HepG2 (cell line): ENCODE results near the gene OR1I1. TPM values are rescaled to one million over a fixed set of nuclear protein-coding genes. Genes with fewer than 3 reads are reported as not detected.

ENCODE experiments used
- ATAC-seq: fragments of 200-7000 bp; cut with Tn5 transposase; 3 replicates; pipeline ENCODE4 v1.9.1; 2020; ENCODE audit warnings: mild to moderate bottlenecking, moderate library complexity
- BruUV-seq: library from RNA; stranded (reverse); fragments of 400-500 nt; replicated peaks from 2 replicates; lab custom pipeline; 2021; lab: Mats Ljungman, UMichigan
- CTCF ChIA-PET: fragments of 300-600 bp; formaldehyde crosslinking; extraction: SDS; loops from one replicate; lab custom pipeline; 2021; ENCODE audit warnings: low total read pairs, inconsistent platforms, low intra/inter-chr PET ratio; lab: Yijun Ruan, JAX
- POLR2A ChIA-PET: fragments of 350-600 bp; sonication (Branson Sonifier 250); formaldehyde crosslinking; loops from one replicate; lab custom pipeline; 2020; ENCODE audit warnings: antibody characterized with exemption, inconsistent platforms; lab: Yijun Ruan, JAX
- DNase-seq: peaks from one replicate; pipeline ENCODE4 v3.0.0-alpha.2; 2015; ENCODE audit warnings: low spot score
- FAIRE-seq: peaks from 3 replicates; lab custom pipeline; 2011; peaks lifted over from hg19 to GRCh38; lab: Jason Lieb, UNC
- H2AFZ ChIP-seq: one replicate; pipeline ENCODE4 v1.6.1; 2011; ENCODE audit warnings: low read length, inconsistent platforms
- H3K27ac ChIP-seq: fragments of 300-600 bp; 3 replicates; pipeline ENCODE4 v1.8.0; 2011; ENCODE audit warnings: mixed run types, mild to moderate bottlenecking, mixed read lengths, low read length, inconsistent platforms; ENCODE audit not compliant: insufficient read depth; ENCODE audit errors: extremely low read length
- H3K27me3 ChIP-seq, 2 experiments: fragments of 200-600 bp in 1 of 2; 2 replicates in 1 of 2; 3 replicates in 1 of 2; pipeline versions ENCODE4 v1.6.0 to v1.8.0; 2011; ENCODE audit warnings: low read length in 2 of 2, mild to moderate bottlenecking in 2 of 2, moderate library complexity in 2 of 2, inconsistent platforms in 1 of 2; ENCODE audit not compliant: insufficient read depth in 2 of 2, control insufficient read depth in 1 of 2
- H3K36me3 ChIP-seq, 2 experiments: fragments of 200-600 bp in 1 of 2; replicated peaks in 1 of 2; 2 replicates in 1 of 2; 3 replicates in 1 of 2; pipeline versions ENCODE4 v1.5.1 to v1.8.0; 2011; ENCODE audit warnings: low read length in 2 of 2, inconsistent platforms in 1 of 2; ENCODE audit not compliant: insufficient read depth in 2 of 2, control insufficient read depth in 1 of 2
- H3K4me1 ChIP-seq: 2 replicates; pipeline ENCODE4 v1.5.1; 2012; ENCODE audit warnings: low read length, inconsistent platforms; ENCODE audit not compliant: insufficient read depth
- H3K4me2 ChIP-seq: 2 replicates; pipeline ENCODE4 v1.6.0; 2011; ENCODE audit warnings: low read depth, low read length, inconsistent platforms
- H3K4me3 ChIP-seq, 3 experiments: fragments of 200-600 bp in 1 of 3; sonication (generic), shearing (Covaris generic) in 1 of 3; replicated peaks in 1 of 3; 2 replicates each; pipeline ENCODE4 v1.5.1; 2011 to 2016; ENCODE audit warnings: low read length in 3 of 3, inconsistent platforms in 2 of 3, low read depth in 2 of 3, mild to moderate bottlenecking in 2 of 3, control low read depth in 1 of 3, mixed read lengths in 1 of 3; ENCODE audit not compliant: insufficient read depth in 1 of 3
- H3K79me2 ChIP-seq: one replicate; pipeline ENCODE4 v1.6.1; 2011; ENCODE audit warnings: low read length, inconsistent platforms; ENCODE audit not compliant: insufficient read depth
- H3K9ac ChIP-seq: 2 replicates; pipeline ENCODE4 v1.6.0; 2011; ENCODE audit warnings: mild to moderate bottlenecking, low read depth, low read length, inconsistent platforms; ENCODE audit not compliant: insufficient read depth
- H3K9me3 ChIP-seq: 2 replicates; pipeline ENCODE4 v1.5.1; 2012; ENCODE audit warnings: mild to moderate bottlenecking, low read length
- H4K20me1 ChIP-seq: 2 replicates; pipeline ENCODE4 v1.6.0; 2011; ENCODE audit warnings: inconsistent platforms, mild to moderate bottlenecking, low read length, moderate library complexity; ENCODE audit not compliant: insufficient read depth
- CENPBD1 ChIP-seq: sonication (generic); formaldehyde crosslinking; IDR thresholded peaks from 2 replicates; pipeline ENCODE4 v1.8.0; 2022; ENCODE audit warnings: missing genetic modification reagents, low read depth, mild to moderate bottlenecking, borderline replicate concordance
- DDIT3 ChIP-seq: sonication (generic); formaldehyde crosslinking; IDR thresholded peaks from 2 replicates; pipeline ENCODE4 v1.4.0; 2020; ENCODE audit warnings: mild to moderate bottlenecking, missing genetic modification reagents
- FOSL1 ChIP-seq: sonication (generic); formaldehyde crosslinking; IDR thresholded peaks from 2 replicates; pipeline ENCODE4 v1.9.0; 2021; ENCODE audit warnings: missing genetic modification reagents, borderline replicate concordance
- FOXP4 ChIP-seq: sonication (generic); formaldehyde crosslinking; IDR thresholded peaks from 2 replicates; pipeline ENCODE4 v1.4.0; 2020; ENCODE audit warnings: missing genetic modification reagents
- HNF1A ChIP-seq, 2 experiments: sonication (generic) in 1 of 2; formaldehyde crosslinking in 1 of 2; IDR thresholded peaks; 2 replicates each; pipeline versions ENCODE4 v1.4.0 to v1.6.1; 2016 to 2020; ENCODE audit warnings: borderline replicate concordance in 1 of 2, low read depth in 1 of 2, mild to moderate bottlenecking in 1 of 2, missing genetic modification reagents in 1 of 2
- JDP2 ChIP-seq: sonication (generic); formaldehyde crosslinking; IDR thresholded peaks from 2 replicates; pipeline ENCODE4 v1.8.1; 2022; ENCODE audit warnings: missing genetic modification reagents, borderline replicate concordance
- KDM5A ChIP-seq: fragments of 200-600 bp; sonication (generic); IDR thresholded peaks from 2 replicates; pipeline ENCODE4 v1.7.0; 2018; ENCODE audit warnings: antibody characterized with exemption, mild to moderate bottlenecking, low read length, borderline replicate concordance
- NFYC ChIP-seq: IDR thresholded peaks from 2 replicates; pipeline ENCODE4 v1.6.1; 2016; ENCODE audit warnings: missing genetic modification reagents, missing compliant biosample characterization
- NR2F6 ChIP-seq, 2 experiments: IDR thresholded peaks; 2 replicates each; pipeline ENCODE4 v1.6.1; 2016; ENCODE audit warnings: antibody characterized with exemption in 1 of 2, mild to moderate bottlenecking in 1 of 2
- PHF21A ChIP-seq: sonication (generic); formaldehyde crosslinking; IDR thresholded peaks from 2 replicates; pipeline ENCODE4 v1.5.0; 2020; ENCODE audit warnings: mild to moderate bottlenecking, missing genetic modification reagents
- PTBP1 ChIP-seq: fragments of 200-400 bp; formaldehyde crosslinking; IDR thresholded peaks from 2 replicates; pipeline ENCODE4 v1.6.1; 2018; ENCODE audit warnings: low read length, low read depth; ENCODE audit not compliant: poor library complexity, severe bottlenecking
- SALL1 ChIP-seq: sonication (generic); formaldehyde crosslinking; IDR thresholded peaks from 2 replicates; pipeline ENCODE4 v1.8.0; 2022; ENCODE audit warnings: mild to moderate bottlenecking, missing genetic modification reagents
- STAG1 ChIP-seq: sonication (generic); formaldehyde crosslinking; IDR thresholded peaks from 2 replicates; pipeline ENCODE4 v1.4.0; 2020; ENCODE audit warnings: missing genetic modification reagents
- ZBTB38 ChIP-seq: sonication (generic); formaldehyde crosslinking; IDR thresholded peaks from 2 replicates; pipeline ENCODE4 v1.5.1; 2020; ENCODE audit warnings: mild to moderate bottlenecking, missing genetic modification reagents
- ZNF337 ChIP-seq: sonication (generic); formaldehyde crosslinking; IDR thresholded peaks from 2 replicates; pipeline ENCODE4 v1.5.1; 2020; ENCODE audit warnings: missing genetic modification reagents, low read depth, mild to moderate bottlenecking, borderline replicate concordance
- ZNF430 ChIP-seq: sonication (generic); formaldehyde crosslinking; IDR thresholded peaks from 2 replicates; pipeline ENCODE4 v1.9.0; 2021; ENCODE audit warnings: mild to moderate bottlenecking, missing genetic modification reagents
- ZNF567 ChIP-seq: sonication (generic); formaldehyde crosslinking; IDR thresholded peaks from 2 replicates; pipeline ENCODE4 v1.8.1; 2023; ENCODE audit warnings: mild to moderate bottlenecking, missing genetic modification reagents, borderline replicate concordance
- ZNF850 ChIP-seq: sonication (generic); formaldehyde crosslinking; conservative IDR thresholded peaks from 2 replicates; pipeline ENCODE4 v1.9.0; 2021; ENCODE audit warnings: mild to moderate bottlenecking, missing genetic modification reagents
- WGBS: methylation state at CpG from one replicate; pipeline ENCODE4 v1.1.6; 2017; ENCODE audit warnings: low lambda C conversion rate; 5-methylcytosine and 5-hydroxymethylcytosine counted together
- in situ Hi-C: cut with HindIII; loops from 2 replicates; pipeline ENCODE4 v1.10.0; 2017; ENCODE audit warnings: low pct_unique_long_range_greater_than_20kb; ENCODE audit not compliant: extremely low pct_ligation_motif_present
- intact Hi-C: fragments of 100-400 bp; cut with micrococcal nuclease; formaldehyde crosslinking; loops from one replicate; pipeline ENCODE4 v1.10.0; 2022; ENCODE audit not compliant: unreplicated experiment
- polyA plus RNA-seq, 8 experiments: library from polyadenylated mRNA; depleted of rRNA in 3 of 8; stranded (reverse) in 7 of 8; unstranded in 1 of 8; fragments of >200 nt; fragmentation: Illumina TruSeq in 4 of 8; extraction: Trizol in 4 of 8; gene quantifications; 2 replicates each; pipeline versions ENCODE4 v1.2.1 to v1.2.3, GENCODE V29; 2011 to 2016; ENCODE audit warnings: low read depth in 4 of 8, missing spikeins in 1 of 8, mixed read lengths in 1 of 8; ENCODE audit not compliant: insufficient read depth in 1 of 8
- total RNA-seq, 5 experiments: library from RNA; depleted of rRNA; stranded (reverse); fragments of >200 nt; fragmentation: Illumina TruSeq; extraction: Trizol; gene quantifications; 2 replicates each; pipeline ENCODE4 v1.2.3, GENCODE V29; 2016; ENCODE audit warnings: low read depth in 1 of 5

Gene OR1I1
- total and polyA plus RNA-seq, 2 of the 13 experiments (the other 11 are each of a cell fraction or from before 2014, with no cell fraction given) = not detected

- BruUV-seq = no TSS peak
- Histone ChIP-seq H3K9me3 (no peaks in the 10 kb centered on the region), H3K9ac (no peak overlapping the region), H4K20me1 (no peaks in the 10 kb centered on the region), H3K4me3 (no peak overlapping the region), H3K36me3 (no peaks in the 10 kb centered on the region), H3K4me2 (no peak overlapping the region), H3K4me1 (no peaks in the 10 kb centered on the region), H3K79me2 (no peaks in the 10 kb centered on the region), H3K27me3 (0 out of 5 replicates have a peak, but pooled peaks cover 0 to 3% of the 10 kb centered on the region in 2 experiments), H3K27ac (no peak overlapping the region), H2AFZ (no peak overlapping the region)
- TF ChIP-seq NR2F6 (IDR thresholded peaks at IDR 0.05) = no peak
- TF ChIP-seq NR2F6 (CRISPR knock-in tag; IDR thresholded peaks at IDR 0.05) = no peak
- no peak for TF ChIP-seq FOSL1
- TF ChIP-seq STAG1 (CRISPR knock-in tag) = no peak
- no peak for TF ChIP-seq PTBP1
- TF ChIP-seq DDIT3 (CRISPR knock-in tag) = no peak
- TF ChIP-seq HNF1A (IDR thresholded peaks at IDR 0.05; ENCODE audit: low read depth) = no peak
- no peak for TF ChIP-seq HNF1A (CRISPR knock-in tag; IDR thresholded peaks at IDR 0.05; ENCODE audit: borderline replicate concordance)
- TF ChIP-seq NFYC = no peak
- no peak for TF ChIP-seq SALL1 (CRISPR knock-in tag)
- no peak for TF ChIP-seq PHF21A (CRISPR knock-in tag)
- no peak for TF ChIP-seq ZNF850
- no peak for TF ChIP-seq JDP2
- TF ChIP-seq ZNF567 (CRISPR knock-in tag) = no peak
- no peak for TF ChIP-seq ZBTB38 (CRISPR knock-in tag)
- no peak for TF ChIP-seq KDM5A
- no peak for TF ChIP-seq ZNF337 (CRISPR knock-in tag)
- no peak for TF ChIP-seq CENPBD1
- no peak for TF ChIP-seq FOXP4 (CRISPR knock-in tag)
- no peak for TF ChIP-seq ZNF430 (CRISPR knock-in tag)
- in situ Hi-C loops (no loop called here), intact Hi-C loops (no loop called here)
- ATAC-seq = no peak
- CTCF ChIA-PET = no interaction called here
- DNase-seq = no peak
- FAIRE-seq = no peak
- POLR2A ChIA-PET = no interaction called here
- 31% methylated on average over 11 of the region's 11 CpGs for WGBS
Measured at GRCh38 chr19:15047680-15048079, 34.3 kb upstream of the OR1I1 start.
